ENCODE data around the gene MRC1.

MRC1 gene

DNA sequence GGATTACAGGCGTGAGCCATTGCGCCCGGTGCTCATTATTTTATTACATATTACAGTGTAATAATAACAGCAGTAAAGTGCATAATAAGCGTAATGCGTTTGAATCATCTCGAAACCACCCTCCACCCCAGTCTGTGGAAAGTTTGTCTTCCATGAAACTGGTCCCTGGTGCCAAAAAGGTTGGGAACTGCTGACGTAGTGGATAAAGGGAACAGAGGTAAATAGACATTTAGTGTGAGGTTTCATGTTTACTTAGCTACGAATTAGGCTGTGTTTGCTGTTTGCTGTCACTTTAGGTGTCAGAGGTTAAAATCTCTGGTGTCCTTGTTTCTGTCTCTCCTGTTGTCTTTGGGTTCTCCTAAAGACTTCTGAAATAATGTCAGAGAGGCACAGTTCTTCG, 82.3 kb downstream of the MRC1 start:
- Histone ChIP-seq H3K36me3 (ENCODE audit: low read depth) (no peaks in the 10 kb centered on the region), H3K9me3 (ENCODE audit: severe bottlenecking) (no peaks in the 10 kb centered on the region), H3K27ac (ENCODE audit: poor library complexity, severe bottlenecking) (no peak overlapping the region), H3K4me1 (ENCODE audit: insufficient read depth, poor library complexity, severe bottlenecking) (no peaks in the 10 kb centered on the region), H3K4me3 (ENCODE audit: severe bottlenecking) (no peak overlapping the region), H3K27me3 (ENCODE audit: insufficient read depth, poor library complexity, severe bottlenecking) (no peaks in the 10 kb centered on the region)
- TF ChIP-seq, protein P1, sequence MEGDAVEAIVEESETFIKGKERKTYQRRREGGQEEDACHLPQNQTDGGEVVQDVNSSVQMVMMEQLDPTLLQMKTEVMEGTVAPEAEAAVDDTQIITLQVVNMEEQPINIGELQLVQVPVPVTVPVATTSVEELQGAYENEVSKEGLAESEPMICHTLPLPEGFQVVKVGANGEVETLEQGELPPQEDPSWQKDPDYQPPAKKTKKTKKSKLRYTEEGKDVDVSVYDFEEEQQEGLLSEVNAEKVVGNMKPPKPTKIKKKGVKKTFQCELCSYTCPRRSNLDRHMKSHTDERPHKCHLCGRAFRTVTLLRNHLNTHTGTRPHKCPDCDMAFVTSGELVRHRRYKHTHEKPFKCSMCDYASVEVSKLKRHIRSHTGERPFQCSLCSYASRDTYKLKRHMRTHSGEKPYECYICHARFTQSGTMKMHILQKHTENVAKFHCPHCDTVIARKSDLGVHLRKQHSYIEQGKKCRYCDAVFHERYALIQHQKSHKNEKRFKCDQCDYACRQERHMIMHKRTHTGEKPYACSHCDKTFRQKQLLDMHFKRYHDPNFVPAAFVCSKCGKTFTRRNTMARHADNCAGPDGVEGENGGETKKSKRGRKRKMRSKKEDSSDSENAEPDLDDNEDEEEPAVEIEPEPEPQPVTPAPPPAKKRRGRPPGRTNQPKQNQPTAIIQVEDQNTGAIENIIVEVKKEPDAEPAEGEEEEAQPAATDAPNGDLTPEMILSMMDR (IDR thresholded peaks at IDR 0.05; ENCODE audit: poor library complexity, severe bottlenecking), result no peak
- no peak for DNase-seq (ENCODE audit: low spot score)
- no peak for ATAC-seq (ENCODE audit: low read depth)

DNA sequence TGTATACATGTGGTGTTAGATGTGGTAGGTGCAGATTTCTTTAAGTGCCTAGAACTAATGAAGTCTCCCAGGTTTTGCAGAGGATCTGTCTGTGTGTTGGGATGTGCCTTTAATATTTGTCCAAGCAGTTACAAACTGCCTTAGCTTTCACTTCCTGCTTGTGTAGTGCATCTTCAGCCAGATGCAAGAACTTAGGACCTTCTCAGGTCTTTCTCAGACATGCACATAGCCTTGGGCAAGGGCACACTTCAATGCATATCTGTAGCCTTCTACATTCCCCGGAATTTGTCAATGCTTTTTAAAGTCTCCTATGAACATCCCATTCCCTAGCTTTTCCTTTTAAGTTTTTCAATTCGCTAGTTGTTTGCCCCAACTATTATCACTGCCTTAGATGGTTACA, 95.4 kb downstream of the MRC1 start:
- Histone ChIP-seq H3K4me1 (ENCODE audit: insufficient read depth, poor library complexity, severe bottlenecking) (peaks cover 13% of the 10 kb centered on the region), H3K9me3 (ENCODE audit: severe bottlenecking) (no peaks in the 10 kb centered on the region), H3K27ac (ENCODE audit: poor library complexity, severe bottlenecking) (peak overlapping the region; percentile 16), H3K27me3 (ENCODE audit: insufficient read depth, poor library complexity, severe bottlenecking) (no peaks in the 10 kb centered on the region), H3K4me3 (ENCODE audit: severe bottlenecking) (no peak overlapping the region), H3K36me3 (ENCODE audit: low read depth) (no peaks in the 10 kb centered on the region)
- DNase-seq (ENCODE audit: low spot score), result no peak
- no peak for ATAC-seq (ENCODE audit: low read depth)
- TF ChIP-seq, protein P1 (IDR thresholded peaks at IDR 0.05; ENCODE audit: poor library complexity, severe bottlenecking), result no peak

DNA sequence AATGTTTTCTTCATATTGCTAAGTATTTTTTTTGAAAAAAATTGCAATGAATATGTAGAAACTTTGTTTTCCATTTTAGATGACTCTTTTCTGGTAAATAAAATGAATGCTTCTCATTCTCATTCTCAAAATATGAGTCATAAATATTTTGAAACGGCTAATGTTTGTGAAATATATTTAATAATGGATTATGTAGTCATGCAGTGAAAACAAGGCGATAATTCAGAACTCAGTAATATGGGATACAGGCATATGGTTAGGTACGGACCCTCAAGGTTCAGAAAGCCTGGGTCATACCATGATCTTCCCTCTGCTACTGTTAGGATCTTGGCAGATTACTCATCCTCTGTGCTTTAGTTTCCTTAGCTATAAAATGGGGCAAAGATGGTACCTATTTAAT, 96.3 kb downstream of the MRC1 start:
- DNase-seq (ENCODE audit: low spot score), result no peak
- Histone ChIP-seq H3K36me3 (ENCODE audit: low read depth) (no peaks in the 10 kb centered on the region), H3K27ac (ENCODE audit: poor library complexity, severe bottlenecking) (peak overlapping the region; percentile 16), H3K4me1 (ENCODE audit: insufficient read depth, poor library complexity, severe bottlenecking) (peaks cover 13% of the 10 kb centered on the region), H3K4me3 (ENCODE audit: severe bottlenecking) (no peak overlapping the region), H3K27me3 (ENCODE audit: insufficient read depth, poor library complexity, severe bottlenecking) (no peaks in the 10 kb centered on the region), H3K9me3 (ENCODE audit: severe bottlenecking) (no peaks in the 10 kb centered on the region)
- peak; percentile 91 for ATAC-seq (ENCODE audit: low read depth)
- TF ChIP-seq, protein P1 (IDR thresholded peaks at IDR 0.05; ENCODE audit: poor library complexity, severe bottlenecking), result no peak

DNA sequence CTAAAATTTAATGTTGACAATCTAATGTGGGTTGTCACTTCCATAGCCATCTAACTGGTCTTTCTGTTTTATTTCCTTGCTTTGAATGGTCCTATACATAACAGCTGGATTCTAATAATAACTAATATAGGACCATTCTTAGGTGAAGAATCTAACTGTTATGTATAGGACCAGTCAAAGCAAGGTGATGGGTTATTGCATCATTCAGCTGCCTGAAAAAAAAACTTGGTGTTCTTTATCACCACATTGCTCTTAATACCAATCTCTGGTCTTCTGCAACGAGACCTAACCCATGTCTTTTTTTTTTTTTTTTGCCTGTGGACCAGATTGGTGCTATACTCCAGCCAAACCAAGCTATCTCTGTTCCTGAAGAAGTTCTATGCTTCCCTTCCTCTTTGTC, 96.9 kb downstream of the MRC1 start:
- DNase-seq (ENCODE audit: low spot score) (no peak), ATAC-seq (ENCODE audit: low read depth) (no peak)
- Histone ChIP-seq H3K36me3 (ENCODE audit: low read depth) (no peaks in the 10 kb centered on the region), H3K9me3 (ENCODE audit: severe bottlenecking) (no peaks in the 10 kb centered on the region), H3K27me3 (ENCODE audit: insufficient read depth, poor library complexity, severe bottlenecking) (no peaks in the 10 kb centered on the region), H3K27ac (ENCODE audit: poor library complexity, severe bottlenecking) (no peak overlapping the region), H3K4me3 (ENCODE audit: severe bottlenecking) (no peak overlapping the region), H3K4me1 (ENCODE audit: insufficient read depth, poor library complexity, severe bottlenecking) (peaks cover 13% of the 10 kb centered on the region)
- TF ChIP-seq, protein P1 (IDR thresholded peaks at IDR 0.05; ENCODE audit: poor library complexity, severe bottlenecking), result no peak

DNA sequence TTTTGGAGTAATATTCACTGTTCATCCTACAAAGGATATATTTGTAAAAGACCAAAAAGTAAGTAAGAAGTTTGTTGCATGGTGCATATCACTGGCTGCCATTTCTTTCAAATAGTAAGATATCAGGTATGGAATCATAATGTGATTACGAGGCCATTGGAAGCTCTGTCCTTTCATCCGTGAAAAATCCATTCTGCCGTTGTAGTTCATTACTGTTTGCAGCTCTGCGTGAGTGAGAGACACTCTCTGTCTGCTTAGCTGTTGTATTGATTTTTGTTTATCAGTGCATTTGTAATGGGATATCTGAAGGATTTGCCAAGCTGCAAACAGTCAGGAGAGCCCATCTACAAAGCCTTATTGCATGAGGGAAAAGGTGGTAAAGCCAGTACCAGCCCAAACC, 98.5 kb downstream of the MRC1 start:
- Histone ChIP-seq H3K9me3 (ENCODE audit: severe bottlenecking) (no peaks in the 10 kb centered on the region), H3K27ac (ENCODE audit: poor library complexity, severe bottlenecking) (no peak overlapping the region), H3K4me1 (ENCODE audit: insufficient read depth, poor library complexity, severe bottlenecking) (peaks cover 13% of the 10 kb centered on the region), H3K4me3 (ENCODE audit: severe bottlenecking) (no peak overlapping the region), H3K36me3 (ENCODE audit: low read depth) (no peaks in the 10 kb centered on the region), H3K27me3 (ENCODE audit: insufficient read depth, poor library complexity, severe bottlenecking) (no peaks in the 10 kb centered on the region)
- DNase-seq (ENCODE audit: low spot score) (no peak), ATAC-seq (ENCODE audit: low read depth) (no peak)
- TF ChIP-seq, protein P1 (IDR thresholded peaks at IDR 0.05; ENCODE audit: poor library complexity, severe bottlenecking), result no peak
